HG02642 (cell line): Measurements from ENCODE around the gene ABHD2.

Source experiments
- ATAC-seq: cut with Tn5 transposase; IDR thresholded peaks from one replicate; pipeline ENCODE4 v1.9.1; 2021; ENCODE audit warnings: mild to moderate bottlenecking; ENCODE audit not compliant: unreplicated experiment, poor library complexity

ABHD2 gene

DNA sequence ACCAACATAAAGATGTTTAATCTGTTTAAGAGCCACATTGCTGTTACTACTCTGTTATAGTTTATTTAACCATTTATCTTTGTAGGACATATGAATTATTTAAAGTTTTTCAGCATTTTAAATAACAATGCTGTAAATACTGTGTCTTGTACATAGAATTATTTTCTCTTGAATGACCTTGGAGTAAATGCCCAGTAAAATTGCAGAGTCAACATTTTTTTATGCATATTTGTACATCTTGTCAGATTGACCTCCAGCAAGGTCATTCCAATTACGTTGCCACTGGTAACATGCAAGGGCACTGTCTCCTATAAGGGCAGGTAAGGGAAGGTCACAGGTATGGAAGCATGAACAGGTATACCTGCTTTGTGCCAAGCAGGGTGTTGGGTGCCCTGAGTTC, 68.8 kb downstream of the ABHD2 start:
- no peak for ATAC-seq

- no peak for ATAC-seq
These were observed 69.8 kb downstream of the ABHD2 start for GRCh38 chr15:89157918-89158564.

DNA sequence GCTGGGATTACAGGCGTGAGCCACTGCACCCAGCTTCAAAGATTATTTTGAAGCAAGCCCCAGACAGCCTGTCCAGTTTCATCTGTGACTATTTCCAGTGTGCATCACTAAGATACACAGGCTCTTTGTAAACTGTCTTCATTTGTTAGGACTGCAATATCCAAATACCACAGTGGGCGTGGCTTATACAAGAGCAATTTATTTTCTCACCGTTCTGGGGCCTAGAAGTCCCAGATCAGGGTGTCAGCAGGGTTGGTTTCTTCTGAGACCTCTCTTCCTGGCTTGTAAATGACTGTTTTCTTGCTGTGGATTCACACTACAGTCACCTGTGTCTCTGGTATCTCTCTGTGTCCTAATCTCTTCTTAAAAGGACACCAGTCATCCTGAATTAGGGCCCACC, 73.4 kb downstream of the ABHD2 start:
- ATAC-seq, result no peak

- no peak for ATAC-seq
These were observed 75.2 kb downstream of the ABHD2 start for GRCh38 chr15:89163271-89164055.

GRCh38 chr15:89164712-89165211, 76.5 kb downstream of the ABHD2 start:
- ATAC-seq, result no peak

GRCh38 chr15:89165677-89166076, 77.4 kb downstream of the ABHD2 start:
- no peak for ATAC-seq

DNA sequence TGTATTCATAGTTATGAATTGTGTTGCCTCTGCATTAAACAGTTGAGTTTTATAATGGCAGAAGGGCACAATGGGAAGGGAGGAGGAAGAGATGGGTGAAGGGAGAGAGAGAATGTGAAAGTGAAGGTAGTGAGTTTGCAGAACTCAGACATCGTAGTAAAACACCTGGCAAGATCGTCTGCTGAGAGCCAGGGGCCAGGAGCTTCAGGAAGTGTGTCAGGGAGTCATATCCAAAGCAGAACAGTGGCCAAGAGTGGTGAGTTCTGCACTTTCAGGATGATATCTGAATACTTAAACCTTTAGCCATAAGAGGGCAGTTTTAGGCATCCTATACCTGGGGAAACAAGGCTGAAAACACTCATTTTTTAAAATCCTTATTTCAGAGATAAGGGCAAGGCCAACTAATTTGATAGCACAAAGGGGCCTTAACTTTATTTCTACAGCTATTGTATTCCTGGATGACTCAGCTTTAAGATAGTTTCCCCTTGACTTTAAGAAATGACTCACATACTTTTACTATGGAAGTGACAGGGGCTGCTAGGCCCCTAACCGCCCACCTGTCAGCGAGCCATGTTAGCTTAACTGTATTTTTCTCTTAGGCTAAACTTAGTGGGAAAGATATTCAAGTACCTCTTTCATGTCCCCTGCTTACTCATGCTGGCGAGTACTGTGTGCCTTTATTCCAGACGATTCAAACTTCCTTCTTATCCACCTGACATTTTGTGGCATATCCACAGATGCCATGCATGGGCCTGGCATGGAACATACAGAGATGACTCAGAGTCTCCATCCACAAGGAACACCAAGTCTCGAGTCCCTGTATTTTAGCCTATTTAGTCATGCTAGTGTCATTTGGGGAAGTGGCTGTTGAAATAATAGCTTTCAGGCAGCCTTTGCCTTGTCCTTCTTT, 79.3 kb downstream of the ABHD2 start:
- peak; percentile 81 for ATAC-seq

GRCh38 chr15:89168316-89168833, 80.1 kb downstream of the ABHD2 start:
- ATAC-seq, result no peak

GRCh38 chr15:89170364-89170763, 82.1 kb downstream of the ABHD2 start:
- ATAC-seq, result no peak

GRCh38 chr15:89171136-89172072, 83.1 kb downstream of the ABHD2 start:
- no peak for ATAC-seq

DNA sequence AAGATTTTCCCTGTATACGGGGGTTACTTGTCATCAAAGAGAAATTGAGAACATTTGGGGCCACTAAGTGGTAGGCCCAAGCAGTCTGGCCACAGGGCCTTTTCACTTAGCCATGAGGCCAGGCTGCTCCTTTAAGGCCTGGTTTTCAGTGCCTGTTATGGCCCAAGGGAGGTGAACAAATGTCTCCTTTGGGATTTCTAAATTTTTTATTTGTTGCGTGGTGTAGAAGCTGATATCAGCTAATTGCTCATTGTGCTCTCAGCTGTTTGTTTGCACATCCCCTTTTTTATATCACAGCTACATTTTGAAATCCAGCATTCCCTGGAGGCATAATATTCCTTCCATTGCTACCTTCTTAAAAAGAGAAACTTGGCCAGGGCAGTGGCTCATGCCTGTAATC, 84.7 kb downstream of the ABHD2 start:
- no peak for ATAC-seq

DNA sequence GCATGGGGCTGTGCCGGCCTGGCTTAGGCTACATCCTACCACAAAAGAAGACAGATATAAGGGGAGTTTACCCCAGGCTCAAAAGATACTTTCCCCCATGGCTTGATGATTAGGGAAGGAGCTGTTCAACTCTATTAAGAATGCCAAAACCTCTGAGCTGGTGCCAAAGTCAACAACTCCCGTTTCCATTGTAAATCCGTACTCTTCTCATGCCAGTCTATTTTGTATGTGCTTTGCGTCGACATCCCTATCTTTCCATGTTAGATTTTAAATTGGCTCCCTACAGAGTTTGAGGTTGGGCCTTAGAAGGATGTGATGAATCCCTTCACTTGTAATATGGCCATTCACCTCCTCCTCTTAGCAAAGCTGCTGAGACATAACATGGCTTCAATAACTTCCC, 86.2 kb downstream of the ABHD2 start:
- no peak for ATAC-seq

DNA sequence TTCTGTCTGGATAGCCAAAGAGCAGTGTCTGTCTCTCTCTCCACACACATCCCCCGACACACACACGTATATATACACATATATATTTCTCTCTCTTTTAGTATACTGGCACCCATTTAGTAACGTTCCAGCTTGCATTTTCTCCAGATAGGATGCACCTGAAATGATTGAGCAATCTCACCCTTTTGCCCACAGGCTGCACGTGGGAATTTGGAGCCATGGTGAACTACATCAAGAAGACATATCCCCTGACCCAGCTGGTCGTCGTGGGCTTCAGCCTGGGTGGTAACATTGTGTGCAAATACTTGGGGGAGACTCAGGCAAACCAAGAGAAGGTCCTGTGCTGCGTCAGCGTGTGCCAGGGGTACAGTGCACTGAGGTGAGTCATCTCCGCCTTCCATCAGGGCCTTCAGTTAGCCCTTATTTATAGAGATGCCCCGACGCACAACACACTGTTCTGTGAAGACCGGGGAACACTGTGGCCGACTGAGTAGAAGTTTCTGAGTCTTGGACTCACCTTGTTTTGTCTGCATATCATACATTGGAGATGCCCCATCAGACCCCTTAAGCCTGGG, 87.4 kb downstream of the ABHD2 start:
- no peak for ATAC-seq

- ATAC-seq, result no peak
These were observed 88.9 kb downstream of the ABHD2 start for GRCh38 chr15:89177116-89177515.

- ATAC-seq, result no peak
These were observed 89.5 kb downstream of the ABHD2 start for GRCh38 chr15:89177633-89178306.

DNA sequence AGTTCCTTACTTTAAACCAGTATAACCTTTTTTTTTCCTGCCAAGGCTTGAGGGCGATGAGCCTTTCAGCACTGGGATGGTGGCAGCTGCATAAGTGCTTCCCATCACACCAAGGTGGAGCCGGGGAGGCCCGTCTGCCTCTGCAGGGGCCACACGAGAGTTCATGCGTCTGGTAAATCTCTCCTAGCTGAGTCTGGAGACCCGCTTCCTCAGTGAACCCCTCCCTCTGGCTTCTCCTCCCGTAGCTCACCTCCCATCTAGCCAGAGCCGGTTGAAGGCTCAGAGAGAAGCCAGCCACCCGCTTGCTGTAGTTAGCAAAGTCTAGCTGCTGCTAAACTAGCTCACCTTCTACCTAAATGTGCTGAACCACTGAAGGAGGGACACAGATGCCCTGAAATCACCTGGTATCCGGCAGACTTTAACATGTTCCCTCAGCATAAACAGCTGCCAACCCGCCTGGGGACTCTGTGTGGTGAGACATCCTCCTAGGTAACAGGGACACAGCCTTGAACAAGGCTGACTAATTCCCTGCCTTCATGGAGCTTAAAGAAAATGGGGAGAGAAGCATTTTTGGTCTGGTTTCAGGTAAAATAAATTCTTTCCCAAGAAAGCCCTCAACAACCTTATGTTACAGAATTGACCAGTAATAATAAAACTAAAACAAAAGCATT, 90.2 kb downstream of the ABHD2 start:
- no peak for ATAC-seq

DNA sequence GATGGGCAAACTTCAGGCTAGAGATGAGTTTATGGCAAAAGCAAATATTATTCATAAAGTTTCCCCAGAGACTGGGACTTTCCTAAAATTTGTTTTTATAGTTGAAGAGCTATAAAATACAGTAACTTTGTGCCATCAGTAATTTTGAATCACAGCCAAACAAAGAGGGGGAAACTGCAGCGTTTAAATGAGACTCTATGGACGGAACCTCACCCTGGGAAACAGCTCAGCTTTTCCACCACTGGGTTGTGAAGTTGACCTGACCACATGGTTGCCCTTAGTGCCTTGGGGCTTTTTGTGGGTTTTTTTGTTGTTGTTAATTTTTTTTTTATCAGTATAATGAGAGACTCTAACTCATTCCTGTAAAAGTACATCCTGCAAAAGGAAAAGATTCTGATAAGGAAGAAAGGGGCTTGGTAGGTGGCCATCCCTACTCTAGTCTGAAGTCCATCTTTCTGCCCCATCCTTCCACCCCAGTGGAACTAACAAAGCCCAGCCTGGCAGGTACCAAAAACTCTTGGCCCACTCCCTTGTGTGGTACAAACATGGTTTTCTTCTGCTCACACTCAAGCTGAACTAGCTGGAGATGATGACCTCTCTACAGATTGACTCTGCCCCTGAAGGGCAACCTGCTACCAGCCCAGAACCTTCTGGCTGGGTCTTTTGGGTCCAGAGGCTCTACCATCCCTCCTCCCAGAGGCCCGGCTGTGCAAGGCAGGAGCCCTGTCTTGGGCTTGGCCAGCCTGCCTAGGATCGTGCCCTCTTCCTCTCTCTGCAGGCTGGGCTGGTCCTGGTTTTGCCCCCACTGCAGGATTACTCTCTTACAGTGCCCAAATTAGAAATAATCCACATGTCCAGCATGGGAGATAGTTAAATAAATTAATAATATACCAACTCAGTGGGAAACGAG, 92.0 kb downstream of the ABHD2 start:
- peak; percentile 65 for ATAC-seq
